Breast epithelium (tissue), 3 donors: ENCODE results near the gene USP9Y.

Source experiments
- CTCF ChIP-seq, 3 donors: fragments of 450-650 bp; IDR thresholded peaks; one replicate each; pipeline ENCODE4 v1.5.1; 2016 to 2017; ENCODE audit warnings: antibody characterized with exemption in 3 of 3, mild to moderate bottlenecking in 3 of 3, moderate library complexity in 3 of 3
- POLR2AphosphoS5 ChIP-seq, 3 donors: sonication (generic); formaldehyde crosslinking; IDR thresholded peaks; one replicate each; pipeline ENCODE4 v1.6.1; 2017; ENCODE audit warnings: antibody characterized with exemption in 3 of 3

- no peak for TF ChIP-seq POLR2AphosphoS5 (IDR thresholded peaks at IDR 0.05)
- TF ChIP-seq CTCF (IDR thresholded peaks at IDR 0.05) = no peak
Observed at GRCh38 chrY:12823408-12823807, 122.4 kb downstream of the USP9Y start.
